GM21390 (cell line): ENCODE data around the gene PLA2R1.

Experiments used
- ATAC-seq: cut with Tn5 transposase; IDR thresholded peaks from one replicate; pipeline ENCODE4 v1.9.1; 2021; ENCODE audit not compliant: unreplicated experiment

Gene PLA2R1

GRCh38 chr2:160062292-160063005, at the start of gene PLA2R1:
PLA2R1 (minus strand) TSS chr2:160062615; CDS start chr2:160062403, 212 bp downstream.
- no peak for ATAC-seq

GRCh38 chr2:160110674-160111239, 48.3 kb upstream of the PLA2R1 start:
- ATAC-seq, result no peak

- ATAC-seq, result peak; percentile 68
Observed at GRCh38 chr2:160109939-160110673, 47.7 kb upstream of the PLA2R1 start.

GRCh38 chr2:160109243-160109642, 46.8 kb upstream of the PLA2R1 start:
- ATAC-seq, result no peak

- ATAC-seq, result no peak
Observed at GRCh38 chr2:160108646-160109045, 46.2 kb upstream of the PLA2R1 start.

GRCh38 chr2:160105366-160105765, 43.0 kb upstream of the PLA2R1 start:
- no peak for ATAC-seq

- no peak for ATAC-seq
Observed at GRCh38 chr2:160104115-160104514, 41.7 kb upstream of the PLA2R1 start.

GRCh38 chr2:160097326-160097725, 34.9 kb upstream of the PLA2R1 start:
- ATAC-seq, result no peak

GRCh38 chr2:160096409-160096808, 34.0 kb upstream of the PLA2R1 start:
- ATAC-seq, result no peak

GRCh38 chr2:160092445-160092844, 30.0 kb upstream of the PLA2R1 start:
- no peak for ATAC-seq

GRCh38 chr2:160091381-160091780, 29.0 kb upstream of the PLA2R1 start:
- no peak for ATAC-seq

GRCh38 chr2:160087854-160088745, 25.7 kb upstream of the PLA2R1 start:
- ATAC-seq, result no peak

- ATAC-seq, result no peak
Observed at GRCh38 chr2:160085662-160086061, 23.2 kb upstream of the PLA2R1 start.

- ATAC-seq, result no peak
Observed at GRCh38 chr2:160077912-160078810, 15.7 kb upstream of the PLA2R1 start.

GRCh38 chr2:160076914-160077313, 14.5 kb upstream of the PLA2R1 start:
- ATAC-seq, result no peak

GRCh38 chr2:160076241-160076640, 13.8 kb upstream of the PLA2R1 start:
- no peak for ATAC-seq

GRCh38 chr2:160075171-160075570, 12.8 kb upstream of the PLA2R1 start:
- ATAC-seq, result no peak

- ATAC-seq, result no peak
Observed at GRCh38 chr2:160073284-160073888, 11.0 kb upstream of the PLA2R1 start.

GRCh38 chr2:160068906-160069305, 6.5 kb upstream of the PLA2R1 start:
- ATAC-seq, result no peak

GRCh38 chr2:160064916-160065315, 2.5 kb upstream of the PLA2R1 start:
- no peak for ATAC-seq
